Measurements from ENCODE around the gene CPT2.
"Not testable (repeated sequence)": the region's sequence is repeated elsewhere in the genome, so short reads cannot be mapped to it uniquely, and the experiment has no call there.

Gene CPT2

GRCh38 chr1:53180226-53180625 lies 16.4 kb upstream of the CPT2 start:
- DNase-seq = no peak
- in situ Hi-C loops (cut with MboI; ENCODE audit: low pct_unique_long_range_greater_than_20kb, low sequenced_read_pairs) = loop anchor here (25.0 kb wide), 1 partner anchor 468 kb away; no protein-coding TSS in a partner anchor

GRCh38 chr1:53180951-53181350 lies 15.7 kb upstream of the CPT2 start:
- in situ Hi-C loops (cut with MboI; ENCODE audit: low pct_unique_long_range_greater_than_20kb, low sequenced_read_pairs) = loop anchor here (25.0 kb wide), 1 partner anchor 469 kb away; no protein-coding TSS in a partner anchor

GRCh38 chr1:53182111-53182593 lies 14.5 kb upstream of the CPT2 start:
- in situ Hi-C loops (cut with MboI; ENCODE audit: low pct_unique_long_range_greater_than_20kb, low sequenced_read_pairs) = loop anchor here (25.0 kb wide), 1 partner anchor 470 kb away; no protein-coding TSS in a partner anchor
- peak; percentile 65 for DNase-seq

More at GRCh38 chr1:53180951-53181350, 15.7 kb upstream of the CPT2 start:
- no peak for DNase-seq

- no peak for DNase-seq
- in situ Hi-C loops (cut with MboI; ENCODE audit: low pct_unique_long_range_greater_than_20kb, low sequenced_read_pairs) = loop anchor here (25.0 kb wide), 1 partner anchor 470 kb away; no protein-coding TSS in a partner anchor
Measured at GRCh38 chr1:53182716-53183094, 13.9 kb upstream of the CPT2 start.

GRCh38 chr1:53183095-53183990 lies 13.3 kb upstream of the CPT2 start:
- no peak for DNase-seq
- in situ Hi-C loops (cut with MboI; ENCODE audit: low pct_unique_long_range_greater_than_20kb, low sequenced_read_pairs) = loop anchor here (25.0 kb wide), 1 partner anchor 471 kb away; no protein-coding TSS in a partner anchor

- DNase-seq = not testable (repeated sequence)
- in situ Hi-C loops (cut with MboI; ENCODE audit: low pct_unique_long_range_greater_than_20kb, low sequenced_read_pairs) = loop anchor here (25.0 kb wide), 1 partner anchor 474 kb away; no protein-coding TSS in a partner anchor
Measured at GRCh38 chr1:53185955-53186297, 10.7 kb upstream of the CPT2 start.

- no peak for DNase-seq
- in situ Hi-C loops (cut with MboI; ENCODE audit: low pct_unique_long_range_greater_than_20kb, low sequenced_read_pairs) = loop anchor here (25.0 kb wide), 1 partner anchor 474 kb away; no protein-coding TSS in a partner anchor
Measured at GRCh38 chr1:53186533-53186932, 10.1 kb upstream of the CPT2 start.

GRCh38 chr1:53187401-53187800 lies 9.2 kb upstream of the CPT2 start:
- in situ Hi-C loops (cut with MboI; ENCODE audit: low pct_unique_long_range_greater_than_20kb, low sequenced_read_pairs) = loop anchor here (25.0 kb wide), 1 partner anchor 475 kb away; no protein-coding TSS in a partner anchor

GRCh38 chr1:53188099-53188498 lies 8.5 kb upstream of the CPT2 start:
- in situ Hi-C loops (cut with MboI; ENCODE audit: low pct_unique_long_range_greater_than_20kb, low sequenced_read_pairs) = loop anchor here (25.0 kb wide), 1 partner anchor 476 kb away; no protein-coding TSS in a partner anchor
- DNase-seq = no peak

More at GRCh38 chr1:53187401-53187800, 9.2 kb upstream of the CPT2 start:
- no peak for DNase-seq

- in situ Hi-C loops (cut with MboI; ENCODE audit: low pct_unique_long_range_greater_than_20kb, low sequenced_read_pairs) = loop anchor here (25.0 kb wide), 1 partner anchor 477 kb away; no protein-coding TSS in a partner anchor
- DNase-seq = no peak
Measured at GRCh38 chr1:53189061-53189460, 7.6 kb upstream of the CPT2 start.

- no peak for DNase-seq
- in situ Hi-C loops (cut with MboI; ENCODE audit: low pct_unique_long_range_greater_than_20kb, low sequenced_read_pairs) = loop anchor here (25.0 kb wide), 1 partner anchor 478 kb away; no protein-coding TSS in a partner anchor
Measured at GRCh38 chr1:53190210-53190611, 6.4 kb upstream of the CPT2 start.

- DNase-seq = no peak
- in situ Hi-C loops (cut with MboI; ENCODE audit: low pct_unique_long_range_greater_than_20kb, low sequenced_read_pairs) = loop anchor here (25.0 kb wide), 1 partner anchor 483 kb away; no protein-coding TSS in a partner anchor
Measured at GRCh38 chr1:53195246-53196016, 1.2 kb upstream of the CPT2 start.

GRCh38 chr1:53196017-53196484 lies 573 bp upstream of the CPT2 start:
- in situ Hi-C loops (cut with MboI; ENCODE audit: low pct_unique_long_range_greater_than_20kb, low sequenced_read_pairs) = loop anchor here (25.0 kb wide), 1 partner anchor 484 kb away; no protein-coding TSS in a partner anchor
- DNase-seq = no peak

GRCh38 chr1:53197291-53198200 lies 922 bp downstream of the CPT2 start:
- in situ Hi-C loops (cut with MboI; ENCODE audit: low pct_unique_long_range_greater_than_20kb, low sequenced_read_pairs) = loop anchor here (25.0 kb wide), 1 partner anchor 485 kb away; no protein-coding TSS in a partner anchor
- peak; percentile 43 for DNase-seq

GRCh38 chr1:53198241-53198651 lies 1.6 kb downstream of the CPT2 start:
- in situ Hi-C loops (cut with MboI; ENCODE audit: low pct_unique_long_range_greater_than_20kb, low sequenced_read_pairs) = loop anchor here (25.0 kb wide), 1 partner anchor 486 kb away; no protein-coding TSS in a partner anchor
- DNase-seq = no peak

- in situ Hi-C loops (cut with MboI; ENCODE audit: low pct_unique_long_range_greater_than_20kb, low sequenced_read_pairs) = no loop called here
- DNase-seq = no peak
Measured at GRCh38 chr1:53203466-53203865, 6.8 kb downstream of the CPT2 start.

- in situ Hi-C loops (cut with MboI; ENCODE audit: low pct_unique_long_range_greater_than_20kb, low sequenced_read_pairs); DNase-seq: not testable (repeated sequence)
Measured at GRCh38 chr1:53205496-53205895, 8.9 kb downstream of the CPT2 start.

All from KBM-7 (cell line).